Breast epithelium (tissue), 4 donors: ENCODE measurements around the gene SNX25. TPM values are rescaled to one million over a fixed set of nuclear protein-coding genes. Genes with fewer than 3 reads are reported as not detected.

Source experiments
- DNase-seq, 2 donors: peaks; one replicate each; pipeline ENCODE4 v3.0.0-alpha.2; 2019; ENCODE audit warnings: low spot score in 2 of 2
- H3K27ac ChIP-seq, 2 donors: fragments of 200-600 bp; sonication (generic) in 1 of 2; one replicate each; pipeline ENCODE4 v1.5.1; 2016 to 2019; ENCODE audit warnings: mild to moderate bottlenecking in 1 of 2
- H3K27me3 ChIP-seq, 2 donors: fragments of 200-600 bp; sonication (generic) in 1 of 2; one replicate each; pipeline versions ENCODE4 v1.5.1 to v1.6.0; 2017 to 2019; ENCODE audit warnings: control low read depth in 1 of 2, mild to moderate bottlenecking in 1 of 2
- H3K36me3 ChIP-seq: fragments of 200-600 bp; one replicate; pipeline ENCODE4 v1.5.1; 2019
- H3K4me1 ChIP-seq, 2 donors: fragments of 200-600 bp; sonication (generic); one replicate each; pipeline ENCODE4 v1.5.1; 2016 to 2019; ENCODE audit warnings: control low read depth in 1 of 2
- H3K4me3 ChIP-seq, 3 donors: fragments of 200-600 bp; sonication (generic); 1 replicate in 2 of 3; 2 replicates in 1 of 3; pipeline ENCODE4 v1.5.1; 2016 to 2019; ENCODE audit warnings: mild to moderate bottlenecking in 3 of 3, moderate library complexity in 2 of 3
- H3K9me3 ChIP-seq, 2 donors: fragments of 200-600 bp; sonication (generic) in 1 of 2; one replicate each; pipeline ENCODE4 v1.5.1; 2016 to 2019; ENCODE audit warnings: control low read depth in 1 of 2
- POLR2A ChIP-seq: fragments of 450-650 bp; IDR thresholded peaks from one replicate; pipeline ENCODE4 v1.6.1; 2016; ENCODE audit warnings: antibody characterized with exemption, mild to moderate bottlenecking, moderate library complexity
- POLR2AphosphoS5 ChIP-seq, 3 donors: sonication (generic); formaldehyde crosslinking; IDR thresholded peaks; one replicate each; pipeline ENCODE4 v1.6.1; 2017; ENCODE audit warnings: antibody characterized with exemption in 3 of 3
- intact Hi-C: fragments of 100-400 bp; cut with DNase I; formaldehyde crosslinking; loops from one replicate; pipeline ENCODE4 v1.15.1; 2023; ENCODE audit warnings: low total_unique reads
- total RNA-seq, 3 donors: library from RNA; depleted of rRNA; stranded (reverse); fragments of >200 nt; gene quantifications; one replicate each; pipeline ENCODE4 v1.1.0, GENCODE V29; 2016
- TF ChIP-seq, protein P1 (sequence below), 3 donors: fragments of 450-650 bp; IDR thresholded peaks; one replicate each; pipeline ENCODE4 v1.5.1; 2016 to 2017; ENCODE audit warnings: antibody characterized with exemption in 3 of 3, mild to moderate bottlenecking in 3 of 3, moderate library complexity in 3 of 3

The SNX25 gene
- total RNA-seq, 3 donors from 2014 or later: 16.8 to 30.1 (median 29.8) TPM

DNA sequence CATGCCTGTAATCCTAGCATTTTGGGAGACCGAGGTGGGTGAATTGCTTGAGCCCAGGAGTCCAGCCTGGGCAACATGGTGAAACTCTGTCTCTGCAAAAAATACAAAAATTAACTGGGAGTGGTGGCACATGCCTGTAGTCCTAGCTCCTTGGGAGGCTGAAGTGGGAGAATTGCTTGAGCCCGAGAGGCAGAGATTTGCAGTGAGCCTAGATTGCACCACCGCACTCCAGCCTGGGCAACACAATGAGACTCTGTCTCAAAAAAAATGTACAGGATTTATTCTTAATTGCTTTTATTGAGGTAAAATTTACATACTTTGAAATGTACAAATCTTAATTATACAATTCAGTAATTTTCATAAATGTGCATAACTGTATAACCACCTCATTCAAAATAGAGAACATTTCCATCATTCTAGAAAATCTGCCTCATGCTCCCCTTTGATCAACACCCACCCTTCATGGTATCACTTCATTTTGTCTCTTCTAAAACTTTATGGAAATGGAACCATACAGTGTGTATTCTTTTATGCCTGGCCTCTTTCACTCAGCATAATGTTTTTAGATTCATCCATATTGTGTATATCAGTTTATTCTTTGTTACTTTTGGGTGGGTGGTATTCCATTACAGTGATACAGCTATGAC is 39.1 kb downstream of the SNX25 start:
- Histone ChIP-seq H3K36me3 (no peaks in the 10 kb centered on the region), H3K27me3 (no peaks in the 10 kb centered on the region), H3K4me1 (no peaks in the 10 kb centered on the region), H3K4me3 (no peak overlapping the region), H3K27ac (no peak overlapping the region), H3K9me3 (no peaks in the 10 kb centered on the region)
- no peak for DNase-seq
- TF ChIP-seq POLR2AphosphoS5 (IDR thresholded peaks at IDR 0.05) (no peak), POLR2A (no peak)
- intact Hi-C loops: no loop called here

DNA sequence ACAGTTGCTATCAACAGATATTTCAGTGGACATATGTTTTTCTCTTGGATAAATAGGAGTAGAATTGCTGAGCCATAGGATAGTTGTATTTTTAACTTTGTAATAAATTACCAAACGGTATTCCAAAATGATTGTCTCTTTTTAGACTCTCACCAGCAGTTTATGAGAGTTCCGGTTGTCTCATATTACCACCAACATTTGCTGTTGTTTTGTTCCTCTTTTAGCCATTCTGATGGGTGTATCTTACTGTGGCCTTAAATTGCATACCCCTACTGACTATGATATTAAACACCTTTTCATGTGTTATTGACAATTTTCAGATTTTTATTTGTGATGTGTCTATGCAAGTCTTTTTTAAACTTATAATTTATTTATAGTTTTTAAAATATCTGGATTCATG is 39.7 kb downstream of the SNX25 start:
- Histone ChIP-seq H3K4me3 (no peak overlapping the region), H3K27ac (no peak overlapping the region), H3K4me1 (no peaks in the 10 kb centered on the region), H3K27me3 (no peaks in the 10 kb centered on the region), H3K9me3 (no peaks in the 10 kb centered on the region), H3K36me3 (no peaks in the 10 kb centered on the region)
- intact Hi-C loops: no loop called here
- no peak for DNase-seq
- TF ChIP-seq, protein P1, sequence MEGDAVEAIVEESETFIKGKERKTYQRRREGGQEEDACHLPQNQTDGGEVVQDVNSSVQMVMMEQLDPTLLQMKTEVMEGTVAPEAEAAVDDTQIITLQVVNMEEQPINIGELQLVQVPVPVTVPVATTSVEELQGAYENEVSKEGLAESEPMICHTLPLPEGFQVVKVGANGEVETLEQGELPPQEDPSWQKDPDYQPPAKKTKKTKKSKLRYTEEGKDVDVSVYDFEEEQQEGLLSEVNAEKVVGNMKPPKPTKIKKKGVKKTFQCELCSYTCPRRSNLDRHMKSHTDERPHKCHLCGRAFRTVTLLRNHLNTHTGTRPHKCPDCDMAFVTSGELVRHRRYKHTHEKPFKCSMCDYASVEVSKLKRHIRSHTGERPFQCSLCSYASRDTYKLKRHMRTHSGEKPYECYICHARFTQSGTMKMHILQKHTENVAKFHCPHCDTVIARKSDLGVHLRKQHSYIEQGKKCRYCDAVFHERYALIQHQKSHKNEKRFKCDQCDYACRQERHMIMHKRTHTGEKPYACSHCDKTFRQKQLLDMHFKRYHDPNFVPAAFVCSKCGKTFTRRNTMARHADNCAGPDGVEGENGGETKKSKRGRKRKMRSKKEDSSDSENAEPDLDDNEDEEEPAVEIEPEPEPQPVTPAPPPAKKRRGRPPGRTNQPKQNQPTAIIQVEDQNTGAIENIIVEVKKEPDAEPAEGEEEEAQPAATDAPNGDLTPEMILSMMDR (IDR thresholded peaks at IDR 0.05): no peak
- TF ChIP-seq POLR2A (no peak), POLR2AphosphoS5 (IDR thresholded peaks at IDR 0.05) (no peak)

DNA sequence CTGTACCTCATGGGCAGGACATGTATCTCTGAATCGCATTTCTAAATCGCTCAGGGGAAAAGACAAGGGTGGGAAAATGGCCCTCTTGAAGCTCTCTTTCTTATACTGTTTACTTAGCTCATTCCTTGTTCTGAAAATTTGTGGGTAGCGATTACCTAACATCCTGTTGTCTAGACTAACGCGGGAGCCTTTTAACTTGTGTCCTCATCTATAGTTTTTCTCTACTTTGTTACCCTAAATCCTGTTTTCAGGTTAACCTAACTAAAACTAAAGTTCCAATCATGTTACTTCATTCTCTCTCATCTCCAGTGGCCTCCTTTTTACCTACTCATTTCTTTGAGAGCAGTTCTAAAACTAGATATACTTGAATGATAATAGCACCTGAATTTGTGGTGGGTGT is 45.0 kb downstream of the SNX25 start:
- no peak for DNase-seq
- Histone ChIP-seq H3K36me3 (no peaks in the 10 kb centered on the region), H3K4me1 (no peaks in the 10 kb centered on the region), H3K4me3 (no peak overlapping the region), H3K27me3 (no peaks in the 10 kb centered on the region), H3K27ac (no peak overlapping the region), H3K9me3 (no peaks in the 10 kb centered on the region)
- TF ChIP-seq POLR2AphosphoS5 (IDR thresholded peaks at IDR 0.05): no peak
- TF ChIP-seq, protein P1 (IDR thresholded peaks at IDR 0.05): no peak
- no peak for TF ChIP-seq POLR2A
- intact Hi-C loops: no loop called here

DNA sequence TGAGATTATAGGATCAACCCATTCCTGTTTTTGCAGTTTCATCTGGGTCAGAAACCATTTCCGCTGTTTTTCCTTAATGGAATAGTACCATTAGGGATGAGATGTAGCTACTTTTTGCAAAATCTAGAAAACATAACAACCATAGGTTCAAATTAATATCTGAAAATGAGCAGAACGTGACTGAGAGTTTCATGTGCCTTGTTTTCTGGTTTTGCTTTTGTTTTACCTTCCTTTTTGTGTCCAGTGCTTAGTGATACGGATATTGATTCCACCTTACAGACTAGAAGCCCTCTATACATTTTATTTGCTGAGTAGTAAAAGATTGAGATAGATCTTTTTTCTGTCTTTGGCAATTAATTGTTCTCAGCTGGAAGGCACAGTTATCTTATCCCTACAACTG is 46.5 kb downstream of the SNX25 start:
- intact Hi-C loops: no loop called here
- H3K27me3 ChIP-seq: no peaks in the 10 kb centered on the region
- H3K4me3 ChIP-seq: no peak overlapping the region
- H3K36me3 ChIP-seq: no peaks in the 10 kb centered on the region
- DNase-seq: no peak
- H3K27ac ChIP-seq: no peak overlapping the region
- no peaks in the 10 kb centered on the region for H3K9me3 ChIP-seq
- H3K4me1 ChIP-seq: no peaks in the 10 kb centered on the region
- TF ChIP-seq POLR2A (no peak), POLR2AphosphoS5 (IDR thresholded peaks at IDR 0.05) (no peak)
- TF ChIP-seq, protein P1 (IDR thresholded peaks at IDR 0.05): no peak

DNA sequence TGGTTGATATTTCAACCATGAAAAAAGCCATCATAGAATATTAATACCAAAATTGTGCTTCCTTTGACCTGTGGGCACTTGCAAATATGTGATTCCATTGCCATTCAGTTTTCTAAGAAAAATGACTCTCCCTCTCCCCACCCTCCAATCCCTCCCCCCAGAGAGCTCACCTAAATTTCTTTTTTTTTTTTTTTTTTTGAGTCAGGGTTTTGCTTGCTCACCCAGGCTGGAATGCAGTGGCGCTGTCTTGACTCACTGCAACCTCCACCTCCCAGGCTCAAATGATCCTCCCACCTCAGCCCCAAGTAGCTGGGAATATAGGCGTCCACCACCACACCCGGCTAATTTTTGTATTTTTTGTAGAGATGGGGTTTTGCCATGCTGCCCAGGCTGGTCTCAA is 47.0 kb downstream of the SNX25 start:
- DNase-seq: no peak
- Histone ChIP-seq H3K27me3 (no peaks in the 10 kb centered on the region), H3K4me3 (no peak overlapping the region), H3K27ac (no peak overlapping the region), H3K9me3 (no peaks in the 10 kb centered on the region), H3K36me3 (no peaks in the 10 kb centered on the region), H3K4me1 (no peaks in the 10 kb centered on the region)
- intact Hi-C loops: no loop called here
- no peak for TF ChIP-seq POLR2A
- TF ChIP-seq, protein P1 (IDR thresholded peaks at IDR 0.05): no peak
- TF ChIP-seq POLR2AphosphoS5 (IDR thresholded peaks at IDR 0.05): no peak
